ENCODE measurements around the gene F11R.
A peak's percentile ranks its signal among the peaks of the same experiment; 100 is the strongest.
"Not testable (repeated sequence)": the region's sequence is repeated elsewhere in the genome, so short reads cannot be mapped to it uniquely, and the experiment has no call there.

F11R gene

GRCh38 chr1:160997323-160998038 lies 23.5 kb downstream of the F11R start:
- no peaks in the 10 kb centered on the region for H3K27me3 ChIP-seq (ENCODE audit: insufficient read depth, poor library complexity, severe bottlenecking)
- 0 out of 2 replicates have a peak overlapping the region, but pooled peaks have one; percentile 22 for H3K27ac ChIP-seq (replicated peaks)
- peak in 1 of 2 experiments; percentile 70 for DNase-seq (ENCODE audit: low read depth in 1 of 2, low spot score in 1 of 2)
- H3K4me3 ChIP-seq (replicated peaks; ENCODE audit: insufficient read depth, low read length): no peak overlapping the region
- TF ChIP-seq, protein P1, sequence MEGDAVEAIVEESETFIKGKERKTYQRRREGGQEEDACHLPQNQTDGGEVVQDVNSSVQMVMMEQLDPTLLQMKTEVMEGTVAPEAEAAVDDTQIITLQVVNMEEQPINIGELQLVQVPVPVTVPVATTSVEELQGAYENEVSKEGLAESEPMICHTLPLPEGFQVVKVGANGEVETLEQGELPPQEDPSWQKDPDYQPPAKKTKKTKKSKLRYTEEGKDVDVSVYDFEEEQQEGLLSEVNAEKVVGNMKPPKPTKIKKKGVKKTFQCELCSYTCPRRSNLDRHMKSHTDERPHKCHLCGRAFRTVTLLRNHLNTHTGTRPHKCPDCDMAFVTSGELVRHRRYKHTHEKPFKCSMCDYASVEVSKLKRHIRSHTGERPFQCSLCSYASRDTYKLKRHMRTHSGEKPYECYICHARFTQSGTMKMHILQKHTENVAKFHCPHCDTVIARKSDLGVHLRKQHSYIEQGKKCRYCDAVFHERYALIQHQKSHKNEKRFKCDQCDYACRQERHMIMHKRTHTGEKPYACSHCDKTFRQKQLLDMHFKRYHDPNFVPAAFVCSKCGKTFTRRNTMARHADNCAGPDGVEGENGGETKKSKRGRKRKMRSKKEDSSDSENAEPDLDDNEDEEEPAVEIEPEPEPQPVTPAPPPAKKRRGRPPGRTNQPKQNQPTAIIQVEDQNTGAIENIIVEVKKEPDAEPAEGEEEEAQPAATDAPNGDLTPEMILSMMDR (IDR thresholded peaks at IDR 0.05; ENCODE audit: insufficient read depth, low read length): peak; percentile 83
- TF ChIP-seq POLR2AphosphoS5 (IDR thresholded peaks at IDR 0.05; ENCODE audit: low read depth) (no peak), GABPA (IDR thresholded peaks at IDR 0.05; ENCODE audit: low read depth) (no peak), REST (IDR thresholded peaks at IDR 0.05; ENCODE audit: insufficient replicate concordance, low read depth) (no peak)

GRCh38 chr1:160996178-160996577 lies 24.8 kb downstream of the F11R start:
- TF ChIP-seq REST (IDR thresholded peaks at IDR 0.05; ENCODE audit: insufficient replicate concordance, low read depth) (no peak), POLR2AphosphoS5 (IDR thresholded peaks at IDR 0.05; ENCODE audit: low read depth) (no peak)
- Histone ChIP-seq H3K4me3 (replicated peaks; ENCODE audit: insufficient read depth, low read length) (no peak overlapping the region), H3K27me3 (ENCODE audit: insufficient read depth, poor library complexity, severe bottlenecking) (no peaks in the 10 kb centered on the region), H3K27ac (replicated peaks) (no peak overlapping the region)
- DNase-seq (ENCODE audit: low read depth in 1 of 2, low spot score in 1 of 2): no peak

DNA sequence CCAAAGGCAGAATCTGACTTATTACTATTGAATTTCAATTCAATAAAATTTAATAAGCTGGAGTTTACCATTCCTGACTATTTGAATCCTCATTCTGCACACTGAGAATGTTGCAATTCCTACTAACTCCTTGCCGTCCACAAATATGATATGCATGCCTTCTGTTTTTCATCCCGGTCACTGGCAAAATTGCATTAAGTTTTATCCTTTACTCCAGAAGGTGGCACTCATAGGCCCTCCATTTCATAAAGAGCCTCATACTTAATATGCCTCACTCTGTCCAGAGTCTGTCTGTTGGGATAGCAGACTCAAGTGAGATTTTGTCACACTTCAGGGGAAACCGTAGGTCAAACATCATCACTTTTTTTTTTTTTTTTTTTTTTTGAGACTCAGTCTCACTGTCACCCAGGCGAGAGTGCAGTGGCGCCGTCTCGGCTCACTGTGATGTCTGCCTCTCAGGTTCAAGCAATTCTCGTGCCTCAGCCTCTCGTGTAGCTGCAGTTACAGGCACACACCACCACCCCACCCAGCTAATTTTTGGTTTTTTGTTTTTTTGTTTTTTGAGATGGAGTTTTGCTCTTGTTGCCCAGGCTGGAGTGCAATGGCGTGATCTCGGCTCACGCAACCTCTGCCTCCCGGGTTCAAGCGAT lies 27.3 kb downstream of the F11R start:
- Histone ChIP-seq H3K27me3 (ENCODE audit: insufficient read depth, poor library complexity, severe bottlenecking) (no peaks in the 10 kb centered on the region), H3K27ac (replicated peaks) (no peak overlapping the region), H3K4me3 (replicated peaks; ENCODE audit: insufficient read depth, low read length) (no peak overlapping the region)
- no peak for TF ChIP-seq GABPA (IDR thresholded peaks at IDR 0.05; ENCODE audit: low read depth)
- peak; percentile 21 to 29 for DNase-seq (ENCODE audit: low read depth in 1 of 2, low spot score in 1 of 2)

GRCh38 chr1:160992036-160992435 lies 28.9 kb downstream of the F11R start:
- DNase-seq (ENCODE audit: low read depth in 1 of 2, low spot score in 1 of 2); H3K4me3 ChIP-seq (replicated peaks; ENCODE audit: insufficient read depth, low read length); H3K27ac ChIP-seq (replicated peaks); H3K27me3 ChIP-seq (ENCODE audit: insufficient read depth, poor library complexity, severe bottlenecking): not testable (repeated sequence)

DNA sequence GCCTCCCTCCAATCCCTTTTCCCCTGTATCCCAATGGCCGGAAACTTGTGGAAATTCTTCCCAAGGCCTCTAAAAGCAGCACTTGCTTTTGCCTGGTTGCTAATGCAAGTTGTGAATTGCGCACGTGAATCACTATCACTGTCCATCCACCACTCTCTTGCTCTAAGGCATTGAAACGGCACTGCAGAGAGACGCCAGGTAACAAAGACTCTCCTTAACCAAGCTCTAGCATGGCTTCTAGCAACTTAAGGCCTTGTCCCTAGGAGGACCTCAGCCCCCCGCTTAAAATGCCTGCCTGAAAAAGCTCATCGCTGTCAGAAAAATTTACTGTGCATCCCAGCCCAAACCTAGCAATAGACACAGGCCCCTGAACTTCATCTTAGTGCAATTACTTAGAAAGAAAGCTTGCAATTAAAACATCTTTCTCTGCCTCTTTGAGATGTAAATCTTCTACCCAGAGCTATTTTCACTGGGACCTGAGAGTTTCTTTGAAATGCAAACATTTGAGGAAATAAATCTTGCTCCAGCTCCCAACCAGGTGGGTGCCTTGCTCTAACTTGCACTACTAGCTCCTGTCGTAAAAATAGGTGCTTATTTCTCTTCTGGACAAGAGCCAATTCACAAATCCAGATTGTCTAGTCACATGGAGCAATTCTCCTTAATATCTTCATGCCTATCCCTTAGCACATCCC lies 33.4 kb downstream of the F11R start:
- Histone ChIP-seq H3K27me3 (ENCODE audit: insufficient read depth, poor library complexity, severe bottlenecking) (no peaks in the 10 kb centered on the region), H3K27ac (replicated peaks) (no peak overlapping the region), H3K4me3 (replicated peaks; ENCODE audit: insufficient read depth, low read length) (no peak overlapping the region)
- no peak for DNase-seq (ENCODE audit: low read depth in 1 of 2, low spot score in 1 of 2)
- no peak for TF ChIP-seq GABPA (IDR thresholded peaks at IDR 0.05; ENCODE audit: low read depth)
- TF ChIP-seq, protein P1 (IDR thresholded peaks at IDR 0.05; ENCODE audit: insufficient read depth, low read length): no peak
- TF ChIP-seq SPI1 (IDR thresholded peaks at IDR 0.05; ENCODE audit: borderline replicate concordance, low read depth): no peak
- no peak for TF ChIP-seq REST (IDR thresholded peaks at IDR 0.05; ENCODE audit: insufficient replicate concordance, low read depth)
- no peak for TF ChIP-seq POLR2AphosphoS5 (IDR thresholded peaks at IDR 0.05; ENCODE audit: low read depth)
